Measurements from ENCODE around the gene CMTM7.

The CMTM7 gene

GRCh38 chr3:32391643-32392535 lies at the start of gene CMTM7:
Gene CMTM7, plus strand, starts transcription at chr3:32391853. Its CDS starts 54 bp downstream, at chr3:32391907.
- no peak for DNase-seq

GRCh38 chr3:32347343-32348125 lies 44.1 kb upstream of the CMTM7 start:
- DNase-seq: no peak

- DNase-seq: no peak
Measured at GRCh38 chr3:32349184-32349583, 42.5 kb upstream of the CMTM7 start.

- DNase-seq: no peak
Measured at GRCh38 chr3:32352563-32352962, 39.1 kb upstream of the CMTM7 start.

- no peak for DNase-seq
Measured at GRCh38 chr3:32353351-32353750, 38.3 kb upstream of the CMTM7 start.

GRCh38 chr3:32354362-32354778 lies 37.3 kb upstream of the CMTM7 start:
- no peak for DNase-seq

- no peak for DNase-seq
Measured at GRCh38 chr3:32355751-32356291, 35.8 kb upstream of the CMTM7 start.

GRCh38 chr3:32359766-32360492 lies 31.7 kb upstream of the CMTM7 start:
- DNase-seq: no peak

GRCh38 chr3:32360493-32360827 lies 31.2 kb upstream of the CMTM7 start:
- DNase-seq: no peak

- DNase-seq: no peak
Measured at GRCh38 chr3:32366638-32367397, 24.8 kb upstream of the CMTM7 start.

- DNase-seq: no peak
Measured at GRCh38 chr3:32367442-32367841, 24.2 kb upstream of the CMTM7 start.

- no peak for DNase-seq
Measured at GRCh38 chr3:32371461-32372212, 20.0 kb upstream of the CMTM7 start.

- no peak for DNase-seq
Measured at GRCh38 chr3:32372213-32372490, 19.5 kb upstream of the CMTM7 start.

- no peak for DNase-seq
Measured at GRCh38 chr3:32373276-32373675, 18.4 kb upstream of the CMTM7 start.

GRCh38 chr3:32373844-32374243 lies 17.8 kb upstream of the CMTM7 start:
- DNase-seq: no peak

GRCh38 chr3:32374788-32375595 lies 16.7 kb upstream of the CMTM7 start:
- no peak for DNase-seq

- no peak for DNase-seq
Measured at GRCh38 chr3:32375596-32375930, 16.1 kb upstream of the CMTM7 start.

GRCh38 chr3:32376115-32376514 lies 15.5 kb upstream of the CMTM7 start:
- no peak for DNase-seq

GRCh38 chr3:32379831-32380500 lies 11.7 kb upstream of the CMTM7 start:
- DNase-seq: no peak

- no peak for DNase-seq
Measured at GRCh38 chr3:32381922-32382321, 9.7 kb upstream of the CMTM7 start.

Data from DMS79 (cell line).